Measurements from ENCODE around the gene DHX35. TPM values are rescaled to one million over a fixed set of nuclear protein-coding genes. Genes with fewer than 3 reads are reported as not detected.

DHX35 gene
- total RNA-seq, 2 experiments from 2014 or later: 7.3 to 7.6 TPM

GRCh38 chr20:39038047-39038446 is 75.9 kb downstream of the DHX35 start:
- H3K36me3 ChIP-seq (ENCODE audit: insufficient read depth, low read length): peaks cover 72% of the 10 kb centered on the region
- H3K27ac Mint-ChIP-seq: no peak overlapping the region
- no peaks in the 10 kb centered on the region for H3K27me3 ChIP-seq (ENCODE audit: control insufficient read depth in 1 of 2, insufficient read depth in 2 of 2, low read length in 2 of 2)

GRCh38 chr20:39038495-39038894 is 76.4 kb downstream of the DHX35 start:
- no peaks in the 10 kb centered on the region for H3K4me1 Mint-ChIP-seq (ENCODE audit: low read depth)
- CTCF ChIA-PET: no interaction called here

More at GRCh38 chr20:39038047-39038446, 75.9 kb downstream of the DHX35 start:
- intact Hi-C loops (cut with DNase I, micrococcal nuclease): no loop called here
- ATAC-seq (ENCODE audit: poor library complexity) (no peak), DNase-seq (no peak)
- H3K4me3 ChIP-seq (ENCODE audit: low read length): no peak overlapping the region
- Mint-ChIP-seq H3K4me1 (ENCODE audit: low read depth) (no peaks in the 10 kb centered on the region), H3K36me3 (ENCODE audit: low read depth) (peaks cover 69% of the 10 kb centered on the region), H3K4me3 (no peak overlapping the region), H3K9me3 (no peaks in the 10 kb centered on the region), H3K27me3 (no peaks in the 10 kb centered on the region)
- H3K9me3 ChIP-seq (ENCODE audit: control insufficient read depth in 1 of 2, insufficient read depth in 1 of 2, low read length in 2 of 2): no peaks in the 10 kb centered on the region
- POLR2A ChIA-PET: no interaction called here
- TF ChIP-seq, protein P1, sequence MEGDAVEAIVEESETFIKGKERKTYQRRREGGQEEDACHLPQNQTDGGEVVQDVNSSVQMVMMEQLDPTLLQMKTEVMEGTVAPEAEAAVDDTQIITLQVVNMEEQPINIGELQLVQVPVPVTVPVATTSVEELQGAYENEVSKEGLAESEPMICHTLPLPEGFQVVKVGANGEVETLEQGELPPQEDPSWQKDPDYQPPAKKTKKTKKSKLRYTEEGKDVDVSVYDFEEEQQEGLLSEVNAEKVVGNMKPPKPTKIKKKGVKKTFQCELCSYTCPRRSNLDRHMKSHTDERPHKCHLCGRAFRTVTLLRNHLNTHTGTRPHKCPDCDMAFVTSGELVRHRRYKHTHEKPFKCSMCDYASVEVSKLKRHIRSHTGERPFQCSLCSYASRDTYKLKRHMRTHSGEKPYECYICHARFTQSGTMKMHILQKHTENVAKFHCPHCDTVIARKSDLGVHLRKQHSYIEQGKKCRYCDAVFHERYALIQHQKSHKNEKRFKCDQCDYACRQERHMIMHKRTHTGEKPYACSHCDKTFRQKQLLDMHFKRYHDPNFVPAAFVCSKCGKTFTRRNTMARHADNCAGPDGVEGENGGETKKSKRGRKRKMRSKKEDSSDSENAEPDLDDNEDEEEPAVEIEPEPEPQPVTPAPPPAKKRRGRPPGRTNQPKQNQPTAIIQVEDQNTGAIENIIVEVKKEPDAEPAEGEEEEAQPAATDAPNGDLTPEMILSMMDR (IDR thresholded peaks at IDR 0.05): no peak
- no peaks in the 10 kb centered on the region for H3K4me1 ChIP-seq (ENCODE audit: insufficient read depth, low read length)
- no peak overlapping the region for H3K27ac ChIP-seq (ENCODE audit: low read depth in 1 of 2, low read length in 2 of 2)
- CTCF ChIA-PET: no interaction called here

GRCh38 chr20:39039261-39039660 is 77.1 kb downstream of the DHX35 start:
- Mint-ChIP-seq H3K27ac (no peak overlapping the region), H3K4me3 (no peak overlapping the region), H3K27me3 (no peaks in the 10 kb centered on the region), H3K36me3 (ENCODE audit: low read depth) (peaks cover 64% of the 10 kb centered on the region), H3K4me1 (ENCODE audit: low read depth) (no peaks in the 10 kb centered on the region), H3K9me3 (no peaks in the 10 kb centered on the region)
- H3K36me3 ChIP-seq (ENCODE audit: insufficient read depth, low read length): peaks cover 60% of the 10 kb centered on the region
- H3K9me3 ChIP-seq (ENCODE audit: control insufficient read depth in 1 of 2, insufficient read depth in 1 of 2, low read length in 2 of 2): no peaks in the 10 kb centered on the region
- H3K4me1 ChIP-seq (ENCODE audit: insufficient read depth, low read length): no peaks in the 10 kb centered on the region
- H3K27me3 ChIP-seq (ENCODE audit: control insufficient read depth in 1 of 2, insufficient read depth in 2 of 2, low read length in 2 of 2): no peaks in the 10 kb centered on the region
- TF ChIP-seq, protein P1 (IDR thresholded peaks at IDR 0.05): no peak
- H3K4me3 ChIP-seq (ENCODE audit: low read length): no peak overlapping the region
- intact Hi-C loops (cut with DNase I, micrococcal nuclease): no loop called here
- ChIA-PET CTCF (no interaction called here), POLR2A (no interaction called here)
- ATAC-seq (ENCODE audit: poor library complexity) (no peak), DNase-seq (no peak)
- H3K27ac ChIP-seq (ENCODE audit: low read depth in 1 of 2, low read length in 2 of 2): no peak overlapping the region

More at GRCh38 chr20:39038495-39038894, 76.4 kb downstream of the DHX35 start:
- Histone ChIP-seq H3K4me1 (ENCODE audit: insufficient read depth, low read length) (no peaks in the 10 kb centered on the region), H3K9me3 (ENCODE audit: control insufficient read depth in 1 of 2, insufficient read depth in 1 of 2, low read length in 2 of 2) (no peaks in the 10 kb centered on the region), H3K36me3 (ENCODE audit: insufficient read depth, low read length) (peaks cover 68% of the 10 kb centered on the region), H3K27me3 (ENCODE audit: control insufficient read depth in 1 of 2, insufficient read depth in 2 of 2, low read length in 2 of 2) (no peaks in the 10 kb centered on the region), H3K4me3 (ENCODE audit: low read length) (no peak overlapping the region), H3K27ac (ENCODE audit: low read depth in 1 of 2, low read length in 2 of 2) (no peak overlapping the region)
- ATAC-seq (ENCODE audit: poor library complexity) (no peak), DNase-seq (no peak)
- TF ChIP-seq, protein P1 (IDR thresholded peaks at IDR 0.05): no peak
- no peaks in the 10 kb centered on the region for H3K9me3 Mint-ChIP-seq
- no peaks in the 10 kb centered on the region for H3K27me3 Mint-ChIP-seq
- no peak overlapping the region for H3K4me3 Mint-ChIP-seq
- POLR2A ChIA-PET: no interaction called here
- peaks cover 69% of the 10 kb centered on the region for H3K36me3 Mint-ChIP-seq (ENCODE audit: low read depth)
- H3K27ac Mint-ChIP-seq: no peak overlapping the region
- intact Hi-C loops (cut with DNase I, micrococcal nuclease): no loop called here
